ENCODE measurements around the gene TRAF3.
"Not testable (repeated sequence)": the region's sequence is repeated elsewhere in the genome, so short reads cannot be mapped to it uniquely, and the experiment has no call there.

Gene TRAF3

GRCh38 chr14:102865916-102866315, 88.7 kb downstream of the TRAF3 start:
- DNase-seq (ENCODE audit: low read depth in 2 of 2): not testable (repeated sequence)

GRCh38 chr14:102866982-102867761, 89.9 kb downstream of the TRAF3 start:
- DNase-seq (ENCODE audit: low read depth in 2 of 2): no peak

DNA sequence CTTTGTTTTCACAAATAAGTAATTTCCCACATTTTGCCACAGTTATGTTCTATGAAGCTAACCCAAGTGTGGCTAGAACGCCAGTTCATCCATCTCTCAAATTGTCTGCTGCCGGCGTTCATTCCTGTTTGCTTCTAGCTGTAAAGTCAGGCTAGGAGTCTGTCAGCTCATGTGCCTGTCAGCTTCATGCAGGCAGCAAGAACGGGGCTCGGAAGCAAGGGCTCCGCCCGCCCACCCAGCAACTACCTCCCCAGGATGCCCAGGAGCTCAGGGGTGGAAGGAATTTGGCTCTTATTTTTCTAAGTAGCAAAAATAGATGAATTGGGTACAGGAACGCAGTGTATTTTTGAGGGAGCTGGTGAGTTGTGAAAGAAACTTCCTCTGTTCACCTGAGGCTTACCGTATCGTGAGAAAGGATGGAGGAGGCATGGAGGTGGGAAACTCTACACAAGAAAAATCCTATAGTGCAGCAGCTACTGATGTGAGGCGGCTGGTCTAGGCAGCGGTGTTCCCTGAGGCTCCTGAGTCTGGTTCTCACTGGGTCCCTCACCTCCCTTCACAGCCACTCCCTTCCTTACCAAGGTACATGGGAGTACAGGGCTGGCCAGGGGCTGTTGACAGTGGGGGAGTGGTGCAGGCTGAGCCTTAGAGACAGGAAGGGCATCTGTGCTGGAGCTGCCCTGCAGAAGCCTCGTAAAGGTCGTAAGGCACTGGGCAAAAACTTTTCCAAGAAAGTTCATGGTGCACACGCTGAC, 90.8 kb downstream of the TRAF3 start:
- no peak for DNase-seq (ENCODE audit: low read depth in 2 of 2)

DNA sequence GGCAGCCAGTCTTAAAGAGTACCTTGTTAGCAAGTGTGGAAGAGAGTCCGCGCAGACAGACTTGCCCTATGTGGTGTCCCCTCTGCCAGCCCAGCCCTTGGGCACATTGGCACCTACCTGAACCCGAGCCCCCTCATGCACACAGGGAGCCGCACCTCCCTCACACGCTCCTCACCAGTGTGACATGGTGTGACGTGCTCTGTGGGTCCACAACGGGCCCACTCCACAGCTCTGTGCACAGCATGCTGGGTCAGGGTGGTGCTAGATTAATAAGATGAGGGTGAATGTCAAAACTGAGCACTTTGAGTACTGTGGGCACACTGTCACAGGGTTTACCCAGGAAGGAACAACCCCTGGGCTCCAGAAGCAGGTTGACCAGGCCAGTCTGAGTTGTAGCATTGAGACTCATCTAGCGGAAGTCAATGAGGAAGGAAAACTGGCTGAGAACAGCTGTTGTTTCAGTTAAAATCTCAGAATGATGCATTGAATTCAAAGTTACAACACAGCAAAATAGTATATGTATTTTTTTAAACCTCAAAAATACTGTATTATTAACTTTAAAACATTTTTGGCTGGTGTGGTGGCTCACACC, 91.8 kb downstream of the TRAF3 start:
- DNase-seq (ENCODE audit: low read depth in 2 of 2): no peak

DNA sequence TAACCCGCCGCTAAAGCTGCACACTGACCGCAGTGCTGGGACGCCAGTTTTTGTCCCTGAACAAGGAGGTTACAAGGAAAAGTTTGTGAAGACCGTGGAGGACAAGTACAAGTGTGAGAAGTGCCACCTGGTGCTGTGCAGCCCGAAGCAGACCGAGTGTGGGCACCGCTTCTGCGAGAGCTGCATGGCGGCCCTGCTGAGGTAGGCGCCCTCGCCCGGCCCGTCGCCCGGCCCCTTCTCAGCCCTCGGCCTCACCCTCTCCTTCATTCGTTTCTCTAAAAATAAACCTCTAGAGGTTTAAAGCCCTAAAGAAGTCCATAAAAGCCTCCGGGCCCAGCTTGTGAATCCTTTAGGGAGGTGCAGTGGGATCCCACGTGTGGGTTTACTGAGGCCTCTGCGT, 93.0 kb downstream of the TRAF3 start:
- DNase-seq (ENCODE audit: low read depth in 2 of 2): no peak

DNA sequence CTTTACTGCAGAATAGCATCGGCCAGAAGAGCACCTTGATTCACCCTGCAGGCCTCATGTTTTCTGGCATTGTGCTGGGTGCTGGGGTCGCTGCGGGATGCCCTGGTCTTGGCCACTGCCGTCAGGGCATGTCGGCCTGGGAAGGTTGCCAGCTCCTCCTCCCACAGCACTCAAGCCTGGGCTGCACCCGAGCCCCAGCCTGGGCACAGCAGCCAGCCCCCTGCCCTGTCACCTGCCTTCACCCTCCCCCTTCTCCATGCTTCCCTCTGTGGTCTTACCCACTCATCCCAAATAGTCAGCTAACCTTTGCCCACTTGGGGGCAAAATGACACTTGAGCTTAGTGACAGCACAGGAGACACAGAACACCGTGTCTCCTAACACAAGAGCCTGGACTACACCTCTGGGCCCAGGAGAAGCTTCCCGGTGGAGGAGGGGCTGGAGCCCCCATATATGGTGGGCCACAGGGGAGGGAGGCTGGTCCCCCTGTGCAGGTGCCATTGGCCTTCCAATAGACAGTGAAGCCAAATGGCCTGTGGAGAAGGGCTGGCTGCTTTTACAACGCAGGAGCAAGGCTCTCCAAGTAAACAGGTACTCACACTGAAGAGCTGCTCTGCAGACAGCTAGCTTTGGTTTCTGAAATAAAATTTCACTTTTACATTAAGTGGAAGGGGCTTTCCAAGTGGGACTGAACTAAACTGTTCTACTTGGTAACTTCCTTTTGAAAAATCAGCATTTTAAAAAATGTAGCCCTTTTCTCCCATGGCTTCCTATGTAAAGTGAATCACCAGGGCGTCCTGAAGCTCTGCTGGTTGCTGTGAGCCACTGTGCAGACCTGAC, 94.0 kb downstream of the TRAF3 start:
- no peak for DNase-seq (ENCODE audit: low read depth in 2 of 2)

GRCh38 chr14:102872020-102872419, 94.8 kb downstream of the TRAF3 start:
- DNase-seq (ENCODE audit: low read depth in 2 of 2): no peak

GRCh38 chr14:102873131-102873530, 95.9 kb downstream of the TRAF3 start:
- DNase-seq (ENCODE audit: low read depth in 2 of 2): no peak

DNA sequence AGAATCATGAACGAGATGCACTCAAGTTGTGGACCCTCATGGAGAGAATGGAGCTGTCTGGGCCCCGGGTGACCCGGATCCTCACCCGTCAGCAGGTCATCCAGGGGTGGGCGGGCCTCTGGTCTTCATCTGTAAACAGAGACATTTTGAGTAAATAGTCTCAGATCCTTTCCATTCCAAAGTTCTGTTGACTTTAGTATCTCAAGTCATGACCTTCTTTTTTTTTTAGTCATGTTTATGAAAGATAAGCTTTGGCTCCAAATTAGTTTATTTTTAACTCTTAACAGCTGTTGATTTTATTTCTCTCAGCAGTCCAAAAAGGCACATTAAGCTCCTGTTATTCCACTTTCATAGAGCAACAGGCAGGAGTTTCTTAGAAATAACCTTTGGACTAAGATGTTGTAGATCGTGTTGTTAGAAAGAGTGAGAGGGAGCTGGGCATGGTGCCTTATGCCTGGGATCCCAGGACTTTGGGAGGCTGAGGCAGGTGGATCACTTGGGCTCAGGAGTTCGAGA, 96.4 kb downstream of the TRAF3 start:
- DNase-seq (ENCODE audit: low read depth in 2 of 2): no peak

GRCh38 chr14:102875652-102876051, 98.4 kb downstream of the TRAF3 start:
- no peak for DNase-seq (ENCODE audit: low read depth in 2 of 2)

- not testable (repeated sequence) for DNase-seq (ENCODE audit: low read depth in 2 of 2)
These were observed 100.3 kb downstream of the TRAF3 start for GRCh38 chr14:102877511-102877910.

GRCh38 chr14:102878174-102878969, 101.1 kb downstream of the TRAF3 start:
- DNase-seq (ENCODE audit: low read depth in 2 of 2): no peak

DNA sequence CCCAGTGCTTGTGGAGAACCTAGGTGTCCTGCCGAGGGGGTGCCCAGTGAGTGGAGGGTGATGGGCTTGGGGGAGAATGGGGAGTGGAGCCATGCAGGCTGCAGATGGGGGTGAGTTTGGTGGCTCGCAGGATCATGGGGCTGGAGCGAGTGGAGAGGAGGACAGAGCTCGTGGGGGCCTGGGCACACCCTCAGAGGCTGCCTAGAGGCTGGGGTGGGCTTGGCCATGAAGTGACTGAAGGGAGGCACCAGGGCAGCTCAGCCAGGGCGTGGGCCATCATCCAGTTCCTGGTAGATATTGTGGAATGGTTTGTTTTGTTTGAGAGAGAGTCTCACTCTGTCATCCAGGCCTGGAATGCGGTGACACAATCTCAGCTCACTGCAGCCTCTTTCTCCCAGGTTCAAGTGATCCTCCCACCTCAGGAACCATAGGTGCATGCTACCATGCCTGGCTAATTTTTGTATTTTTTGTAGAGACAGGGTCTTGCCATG, 101.8 kb downstream of the TRAF3 start:
- DNase-seq (ENCODE audit: low read depth in 2 of 2): no peak

GRCh38 chr14:102882226-102882906, 105.1 kb downstream of the TRAF3 start:
- DNase-seq (ENCODE audit: low read depth in 2 of 2): no peak

DNA sequence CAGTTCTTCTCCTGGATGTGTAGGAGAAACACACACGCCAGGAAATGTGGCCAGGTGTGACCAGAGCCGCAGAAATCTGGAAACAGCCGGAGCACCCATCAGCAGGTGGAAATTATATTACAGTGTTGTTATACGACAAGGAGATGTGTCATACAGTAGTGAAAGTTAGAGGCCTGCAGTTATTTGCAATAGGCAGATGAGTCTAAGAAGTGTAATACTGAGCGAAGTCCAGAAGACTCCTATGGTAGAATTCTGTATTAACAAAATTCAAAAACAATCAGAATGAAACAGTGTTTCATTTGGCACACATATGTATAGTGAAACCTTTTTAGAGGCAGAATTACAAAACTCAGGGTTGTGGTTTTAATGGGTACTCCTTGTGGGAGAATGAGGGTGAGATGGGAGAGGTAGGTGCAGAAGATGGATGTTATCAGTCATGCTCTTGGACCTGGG, 105.9 kb downstream of the TRAF3 start:
- no peak for DNase-seq (ENCODE audit: low read depth in 2 of 2)

DNA sequence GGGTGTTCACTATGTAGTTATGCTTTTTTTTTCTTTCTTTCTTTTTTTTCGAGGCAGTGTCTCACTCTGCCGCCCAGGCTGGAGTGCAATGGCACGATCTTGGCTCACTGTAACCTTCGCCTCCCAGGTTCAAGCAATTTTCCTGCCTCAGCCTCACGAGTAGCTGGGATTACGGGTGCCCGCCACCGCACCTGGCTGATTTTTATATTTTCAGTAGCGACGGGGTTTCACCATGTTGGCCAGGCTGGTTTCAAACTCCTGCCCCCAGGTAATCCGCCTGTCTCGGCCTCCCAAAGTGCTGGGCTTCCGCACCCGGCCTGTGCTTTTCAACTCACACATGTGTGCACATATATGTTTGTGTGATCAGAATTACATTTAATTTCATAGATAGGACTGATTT, 106.3 kb downstream of the TRAF3 start:
- DNase-seq (ENCODE audit: low read depth in 2 of 2): no peak

DNA sequence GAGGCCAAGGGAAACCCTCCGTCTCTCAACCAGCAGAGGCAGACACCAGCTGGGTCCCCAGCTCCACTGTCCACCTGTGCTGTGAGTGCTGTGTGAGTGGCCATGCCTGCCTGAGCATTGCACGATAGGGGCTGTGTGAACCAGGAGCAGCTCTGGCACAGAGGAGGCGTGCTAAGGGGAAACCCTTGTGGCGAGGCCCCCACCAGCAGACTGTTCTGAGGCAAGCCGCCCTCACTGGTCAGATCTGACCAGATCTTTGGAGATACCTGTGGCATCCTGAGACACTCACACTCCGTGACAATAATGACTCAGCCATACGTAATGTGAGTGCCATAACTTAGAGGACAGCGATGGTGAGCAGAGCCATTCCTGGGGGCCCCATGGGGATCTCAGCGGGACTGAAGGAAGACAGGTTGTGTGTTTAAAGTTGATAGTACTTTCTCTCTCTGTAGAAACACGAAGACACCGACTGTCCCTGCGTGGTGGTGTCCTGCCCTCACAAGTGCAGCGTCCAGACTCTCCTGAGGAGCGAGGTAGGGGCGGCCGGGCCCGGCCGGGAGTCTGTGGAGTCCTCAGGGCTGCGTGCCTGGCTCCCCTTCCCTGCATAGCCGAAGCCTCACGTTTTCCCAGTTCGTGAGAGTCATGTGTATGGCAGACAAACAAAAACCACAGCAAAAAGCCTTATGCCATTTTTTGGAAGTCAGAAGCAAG, 108.6 kb downstream of the TRAF3 start:
- no peak for DNase-seq (ENCODE audit: low read depth in 2 of 2)

- no peak for DNase-seq (ENCODE audit: low read depth in 2 of 2)
These were observed 111.5 kb downstream of the TRAF3 start for GRCh38 chr14:102888748-102889147.

DNA sequence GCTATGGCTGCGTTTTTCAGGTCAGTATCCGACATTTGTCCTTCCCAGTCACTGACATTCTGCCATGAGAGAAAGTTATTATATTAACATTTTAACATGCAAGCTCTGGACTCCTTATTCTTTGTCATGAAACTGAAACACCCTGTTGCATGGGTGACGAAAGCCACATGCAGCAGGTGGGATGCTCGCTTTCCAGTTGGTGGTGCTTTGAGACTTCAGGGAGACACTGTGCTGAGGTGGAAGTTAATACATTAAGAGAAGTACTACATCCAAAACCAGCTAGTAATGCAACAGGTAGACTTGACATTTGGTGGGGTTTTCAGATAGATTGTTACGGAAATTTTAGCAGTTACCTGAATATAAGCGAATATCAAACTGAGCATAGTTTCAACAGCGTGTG, 112.4 kb downstream of the TRAF3 start:
- DNase-seq (ENCODE audit: low read depth in 2 of 2): no peak

Data from stimulated activated CD8-positive, alpha-beta memory T cell treated with anti-CD3 and anti-CD28 coated beads, Interleukin-2, amount 100 ng/mL, for 1 hour (primary cell).